HG03442 (cell line): ENCODE measurements around the gene PSME4.
"Not testable (repeated sequence)": the region's sequence is repeated elsewhere in the genome, so short reads cannot be mapped to it uniquely, and the experiment has no call there.

Source experiments
- ATAC-seq: cut with Tn5 transposase; IDR thresholded peaks from one replicate; pipeline ENCODE4 v1.9.1; 2021; ENCODE audit warnings: mild to moderate bottlenecking, moderate library complexity; ENCODE audit not compliant: unreplicated experiment

The PSME4 gene

GRCh38 chr2:53886406-53887280 lies 84.2 kb downstream of the PSME4 start:
- no peak for ATAC-seq

- ATAC-seq, result no peak
These were observed 85.9 kb downstream of the PSME4 start for GRCh38 chr2:53884883-53885282.

- ATAC-seq, result no peak
These were observed 88.8 kb downstream of the PSME4 start for GRCh38 chr2:53881986-53882385.

- no peak for ATAC-seq
These were observed 89.4 kb downstream of the PSME4 start for GRCh38 chr2:53881360-53881759.

- ATAC-seq, result no peak
These were observed 90.0 kb downstream of the PSME4 start for GRCh38 chr2:53880756-53881155.

DNA sequence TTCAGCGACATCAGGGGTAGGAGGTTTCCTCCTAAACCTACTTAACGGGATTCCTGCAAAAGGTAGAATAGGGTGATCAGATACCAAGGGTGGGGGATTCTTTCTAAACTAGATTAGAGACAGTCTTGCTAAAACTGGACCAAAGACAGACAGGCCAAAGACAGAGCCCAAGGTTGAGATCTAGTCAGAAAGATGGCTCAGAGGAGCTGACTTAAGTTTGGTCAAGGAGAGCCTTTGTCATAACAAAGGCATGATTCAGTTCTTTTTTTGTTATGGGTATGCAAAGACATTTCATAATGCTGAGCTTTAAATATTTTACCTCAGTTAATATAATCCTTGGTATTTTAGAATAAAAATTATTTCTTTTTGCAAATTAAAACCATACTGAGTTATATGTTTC lies 93.2 kb downstream of the PSME4 start:
- no peak for ATAC-seq

GRCh38 chr2:53877112-53877511 lies 93.7 kb downstream of the PSME4 start:
- ATAC-seq, result no peak

- no peak for ATAC-seq
These were observed 96.3 kb downstream of the PSME4 start for GRCh38 chr2:53874401-53874950.

DNA sequence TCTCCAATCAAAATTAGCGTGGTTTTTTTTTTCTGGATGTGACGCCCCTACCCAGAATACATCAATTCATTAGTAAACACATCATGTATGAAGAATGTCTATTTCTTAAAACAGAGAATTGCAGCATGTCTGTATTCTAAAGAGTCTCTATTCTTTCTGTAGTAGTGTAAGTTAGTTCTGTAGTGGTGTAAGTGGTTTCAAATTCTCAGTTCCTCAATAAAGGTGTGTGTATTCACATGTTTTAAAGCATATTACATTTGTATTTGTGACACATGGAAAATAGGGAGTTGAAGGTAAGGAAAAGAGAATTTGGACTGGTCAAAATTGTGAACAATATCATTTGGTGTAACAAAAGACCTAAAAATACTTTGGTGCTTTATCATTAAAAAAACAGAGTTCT lies 103.0 kb downstream of the PSME4 start:
- ATAC-seq, result no peak

GRCh38 chr2:53867169-53867568 lies 103.6 kb downstream of the PSME4 start:
- no peak for ATAC-seq

DNA sequence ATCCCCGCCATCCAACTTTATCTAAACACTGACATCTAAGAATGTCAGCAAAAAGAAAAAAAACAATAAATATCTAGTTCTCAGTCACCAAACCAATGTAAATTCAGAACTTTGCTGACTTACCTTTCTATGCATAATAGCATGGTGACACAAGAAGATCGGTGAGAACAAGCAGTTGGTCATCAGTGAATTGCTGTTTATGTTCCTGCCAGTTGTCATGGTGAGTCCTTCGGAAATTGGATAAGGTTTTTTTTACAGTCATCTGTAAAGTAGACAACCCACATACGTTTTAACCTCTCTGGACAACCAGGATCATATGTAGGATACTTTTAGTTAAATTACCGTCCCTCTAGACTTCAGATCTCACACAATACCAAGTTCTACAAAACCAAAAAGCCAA lies 104.8 kb downstream of the PSME4 start:
- no peak for ATAC-seq

- no peak for ATAC-seq
These were observed 105.5 kb downstream of the PSME4 start for GRCh38 chr2:53865264-53865663.

DNA sequence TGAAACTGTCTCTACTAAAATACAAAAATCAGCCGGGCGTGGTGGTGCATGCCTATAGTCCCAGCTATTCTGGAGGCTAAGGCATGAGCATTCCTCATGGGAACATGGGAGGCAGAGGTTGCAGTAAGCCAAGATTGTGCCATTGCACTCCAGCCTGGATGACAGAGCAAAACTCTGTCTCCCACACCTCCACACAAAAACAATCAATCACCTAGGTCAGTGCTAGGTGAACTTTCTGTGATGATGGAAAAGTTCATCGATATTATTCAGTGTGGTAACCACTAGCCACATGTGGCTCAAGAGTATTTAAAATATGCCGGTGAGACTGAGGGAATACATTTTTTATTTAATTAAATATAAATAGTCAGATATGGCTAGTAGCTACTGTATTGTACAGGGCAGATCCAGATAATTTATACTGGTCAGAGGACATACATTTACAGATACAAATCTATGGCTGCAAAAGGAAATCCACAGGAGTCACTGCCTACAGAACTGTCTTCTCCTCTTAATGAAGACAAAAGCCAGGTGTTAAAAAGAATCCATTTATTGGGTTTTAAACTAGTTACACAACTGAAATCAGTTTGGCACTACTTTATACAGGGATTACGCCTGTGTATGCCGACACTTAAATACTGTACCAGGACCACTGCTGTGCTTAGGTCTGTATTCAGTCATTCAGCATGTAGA lies 107.1 kb downstream of the PSME4 start:
- no peak for ATAC-seq

GRCh38 chr2:53861824-53862223 lies 109.0 kb downstream of the PSME4 start:
- no peak for ATAC-seq

- no peak for ATAC-seq
These were observed 111.3 kb downstream of the PSME4 start, which contains the start of gene GPR75 for GRCh38 chr2:53859206-53860181. GPR75 (minus strand) TSS chr2:53859967; CDS start chr2:53854756, 5,211 bp downstream.

DNA sequence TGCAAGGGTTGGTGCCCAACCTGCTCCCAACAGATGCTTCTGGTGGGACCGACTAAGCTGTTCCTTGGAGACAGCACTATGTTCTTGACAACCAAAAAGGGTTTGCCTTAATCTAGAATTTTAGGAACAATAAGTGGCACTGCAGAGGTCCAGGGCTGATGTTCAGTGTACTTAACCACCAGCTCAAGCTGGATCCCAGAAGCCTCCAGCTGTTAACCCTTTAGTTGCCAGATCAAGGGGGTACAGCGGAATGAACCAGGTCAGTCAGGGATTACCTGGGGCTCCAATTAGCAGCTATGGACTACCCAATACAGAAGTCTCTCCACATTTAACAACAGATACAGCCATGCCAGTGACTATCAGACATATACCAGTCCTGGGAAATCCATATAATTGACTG lies 114.5 kb downstream of the PSME4 start:
- ATAC-seq, result no peak

GRCh38 chr2:53854678-53855077 lies 116.1 kb downstream of the PSME4 start:
- peak; percentile 70 for ATAC-seq

DNA sequence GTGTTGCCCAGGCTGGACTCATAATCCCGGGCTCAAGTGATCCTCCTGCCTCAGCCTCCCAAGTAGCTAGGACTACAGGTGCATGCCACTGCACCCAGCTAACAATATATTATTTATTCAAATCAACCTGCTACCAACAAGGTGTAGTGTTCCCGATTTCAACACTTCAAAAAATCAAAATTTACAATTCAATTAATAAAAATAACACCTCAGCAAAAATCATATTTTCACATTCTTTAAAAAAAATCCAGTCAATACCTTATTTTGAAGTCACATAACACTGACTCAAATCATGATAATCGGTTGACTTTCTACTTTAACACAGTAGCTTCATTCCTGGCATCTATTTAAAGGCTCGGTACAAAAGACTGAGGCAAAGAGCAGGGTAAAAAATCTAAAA lies 118.3 kb downstream of the PSME4 start:
- ATAC-seq, result no peak

DNA sequence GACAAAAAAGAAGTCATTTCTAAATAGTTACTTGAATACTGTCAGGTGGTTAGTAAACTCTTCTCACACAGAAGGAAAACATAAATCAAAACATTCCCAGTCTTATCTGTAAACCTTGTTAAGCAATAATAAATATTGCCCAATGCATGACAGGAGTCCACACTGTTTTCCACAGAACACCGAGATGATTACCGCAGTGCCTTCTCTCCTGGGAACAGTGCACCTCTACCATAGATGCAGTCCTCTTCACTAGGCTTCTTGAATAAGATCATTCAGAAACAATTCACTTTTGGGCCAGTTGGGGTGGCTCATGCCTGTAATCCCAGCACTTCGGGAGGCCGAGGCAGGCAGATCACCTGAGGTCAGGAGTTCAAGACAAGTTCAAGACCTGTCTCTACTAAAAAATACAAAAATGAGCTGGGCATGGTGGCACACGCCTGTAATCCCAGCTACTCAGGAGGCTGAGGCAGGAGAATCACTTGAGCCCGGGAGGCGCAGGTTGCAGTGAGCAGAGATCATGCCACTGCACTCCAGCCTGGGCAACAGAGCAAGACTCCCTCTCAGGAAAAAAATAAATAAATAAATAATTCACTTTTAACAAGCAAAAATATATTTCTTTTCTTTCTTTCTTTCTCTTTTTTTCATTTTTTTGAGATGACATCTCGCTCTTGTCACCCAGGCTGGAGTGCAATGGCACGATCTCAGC lies 119.6 kb downstream of the PSME4 start:
- ATAC-seq, result not testable (repeated sequence)

- no peak for ATAC-seq
These were observed 122.7 kb downstream of the PSME4 start for GRCh38 chr2:53848062-53848461.
